ENCODE data around the gene GLIPR2. TPM values are rescaled to one million over a fixed set of nuclear protein-coding genes. Genes with fewer than 3 reads are reported as not detected.
A peak's percentile ranks its signal among the peaks of the same experiment; 100 is the strongest.

The GLIPR2 gene
- total RNA-seq, 3 donors from 2014 or later, result 5.3 to 7.6 (median 6.1) TPM

- ATAC-seq, result no peak
- H3K4me1 Mint-ChIP-seq (ENCODE audit: low read depth), result peaks cover 40% of the 10 kb centered on the region
- DNase-seq, result no peak
- no peaks in the 10 kb centered on the region for H3K9me3 Mint-ChIP-seq
- peaks cover 52% of the 10 kb centered on the region for H3K36me3 Mint-ChIP-seq (ENCODE audit: insufficient read depth)
- no peaks in the 10 kb centered on the region for H3K27me3 Mint-ChIP-seq (ENCODE audit: low read depth)
- no peak overlapping the region for H3K4me3 Mint-ChIP-seq
Measured at GRCh38 chr9:36204906-36205547, 68.5 kb downstream of the GLIPR2 start.

GRCh38 chr9:36207016-36207415 lies 70.5 kb downstream of the GLIPR2 start:
- H3K36me3 Mint-ChIP-seq (ENCODE audit: insufficient read depth), result peaks cover 64% of the 10 kb centered on the region
- ATAC-seq, result peak; percentile 14 to 18
- H3K9me3 Mint-ChIP-seq, result no peaks in the 10 kb centered on the region
- no peak for DNase-seq
- H3K4me1 Mint-ChIP-seq (ENCODE audit: low read depth), result peaks cover 53% of the 10 kb centered on the region
- no peak overlapping the region for H3K4me3 Mint-ChIP-seq
- H3K27me3 Mint-ChIP-seq (ENCODE audit: low read depth), result no peaks in the 10 kb centered on the region

GRCh38 chr9:36207546-36208012 lies 71.0 kb downstream of the GLIPR2 start:
- Mint-ChIP-seq H3K27me3 (ENCODE audit: low read depth) (no peaks in the 10 kb centered on the region), H3K4me3 (peak overlapping the region; percentile 43), H3K36me3 (ENCODE audit: insufficient read depth) (peaks cover 59% of the 10 kb centered on the region), H3K4me1 (ENCODE audit: low read depth) (peaks cover 49% of the 10 kb centered on the region), H3K9me3 (no peaks in the 10 kb centered on the region)
- ATAC-seq (peak in 1 of 2 donors; percentile 48), DNase-seq (no peak)

GRCh38 chr9:36208521-36209253 lies 72.2 kb downstream of the GLIPR2 start:
- ATAC-seq (no peak), DNase-seq (no peak)
- H3K4me1 Mint-ChIP-seq (ENCODE audit: low read depth), result peaks cover 52% of the 10 kb centered on the region
- no peaks in the 10 kb centered on the region for H3K9me3 Mint-ChIP-seq
- peaks cover 54% of the 10 kb centered on the region for H3K36me3 Mint-ChIP-seq (ENCODE audit: insufficient read depth)
- no peak overlapping the region for H3K4me3 Mint-ChIP-seq
- no peaks in the 10 kb centered on the region for H3K27me3 Mint-ChIP-seq (ENCODE audit: low read depth)

GRCh38 chr9:36210722-36211121 lies 74.2 kb downstream of the GLIPR2 start:
- H3K4me3 Mint-ChIP-seq, result no peak overlapping the region
- ATAC-seq, result no peak
- peaks cover 51% of the 10 kb centered on the region for H3K36me3 Mint-ChIP-seq (ENCODE audit: insufficient read depth)
- H3K27me3 Mint-ChIP-seq (ENCODE audit: low read depth), result no peaks in the 10 kb centered on the region
- peaks cover 59% of the 10 kb centered on the region for H3K4me1 Mint-ChIP-seq (ENCODE audit: low read depth)
- no peaks in the 10 kb centered on the region for H3K9me3 Mint-ChIP-seq
- no peak for DNase-seq

GRCh38 chr9:36211510-36211909 lies 75.0 kb downstream of the GLIPR2 start:
- H3K36me3 Mint-ChIP-seq (ENCODE audit: insufficient read depth), result peaks cover 49% of the 10 kb centered on the region
- peaks cover 59% of the 10 kb centered on the region for H3K4me1 Mint-ChIP-seq (ENCODE audit: low read depth)
- H3K9me3 Mint-ChIP-seq, result no peaks in the 10 kb centered on the region
- no peaks in the 10 kb centered on the region for H3K27me3 Mint-ChIP-seq (ENCODE audit: low read depth)
- H3K4me3 Mint-ChIP-seq, result no peak overlapping the region
- DNase-seq (no peak), ATAC-seq (no peak)

- peaks cover 37% of the 10 kb centered on the region for H3K36me3 Mint-ChIP-seq (ENCODE audit: insufficient read depth)
- H3K27me3 Mint-ChIP-seq (ENCODE audit: low read depth), result no peaks in the 10 kb centered on the region
- no peak for ATAC-seq
- H3K4me3 Mint-ChIP-seq, result no peak overlapping the region
- H3K9me3 Mint-ChIP-seq, result no peaks in the 10 kb centered on the region
- H3K4me1 Mint-ChIP-seq (ENCODE audit: low read depth), result peaks cover 55% of the 10 kb centered on the region
- DNase-seq, result no peak
Measured at GRCh38 chr9:36213387-36213786, 76.9 kb downstream of the GLIPR2 start.

Other genes starting within 250 kb of the GLIPR2 start
- not detected for gene HRCT1, start 230.5 kb upstream of the GLIPR2 start, total RNA-seq
- gene SPAAR, start 227.2 kb upstream of the GLIPR2 start, total RNA-seq, result not detected
- gene OR2S2, start 178.6 kb upstream of the GLIPR2 start, total RNA-seq, result not detected
- gene RECK, start 99.8 kb upstream of the GLIPR2 start, total RNA-seq, result 1 to 10 TPM; 2.0 to 2.4 (median 2.0) TPM
- gene CCIN, start 32.7 kb downstream of the GLIPR2 start, total RNA-seq, result not detected
- gene CLTA, start 54.2 kb downstream of the GLIPR2 start, total RNA-seq, result 100 to 1,000 TPM; 182 to 195 (median 183) TPM
- 10 to 100 TPM; 13.8 to 15.2 (median 14.3) TPM for gene GNE, start 121.7 kb downstream of the GLIPR2 start, total RNA-seq